Mammary epithelial cell (primary cell): ENCODE results near the gene EXOSC5.

Experiments used
- EZH2 ChIP-seq: IDR thresholded peaks from 2 replicates; pipeline ENCODE4 v1.6.1; 2012; ENCODE audit warnings: low read length, inconsistent platforms, borderline replicate concordance
- TF ChIP-seq, protein P1 (sequence below), 2 donors: IDR thresholded peaks in 1 of 2; conservative IDR thresholded peaks in 1 of 2; 2 replicates each; pipeline ENCODE4 v1.5.1; 2011 to 2012; ENCODE audit warnings: inconsistent platforms in 2 of 2, low read length in 2 of 2, mild to moderate bottlenecking in 2 of 2, control low read depth in 1 of 2, low read depth in 1 of 2; ENCODE audit not compliant: insufficient read depth in 1 of 2; ENCODE audit errors: extremely low read depth in 1 of 2

DNA sequence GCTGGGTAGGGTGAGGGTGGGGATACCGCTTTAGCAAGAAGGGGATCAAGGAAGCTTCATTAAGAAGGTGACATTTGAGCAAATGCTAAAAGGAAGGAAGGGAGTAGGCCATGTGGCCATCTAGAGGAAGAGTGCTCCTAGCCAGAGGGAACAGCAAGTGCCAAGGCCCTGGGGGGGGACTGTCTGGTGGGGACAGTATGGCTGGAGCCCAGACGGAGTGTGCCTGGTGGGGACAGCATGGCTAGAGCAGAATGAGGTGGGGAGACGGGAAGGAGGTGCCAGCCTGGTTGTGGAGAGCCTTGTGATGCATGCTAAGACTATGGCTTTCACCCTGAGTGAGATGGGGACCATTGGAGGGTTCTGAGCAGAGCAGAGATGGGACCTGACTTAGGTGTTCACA is 41.4 kb downstream of the EXOSC5 start:
- TF ChIP-seq, protein P1, sequence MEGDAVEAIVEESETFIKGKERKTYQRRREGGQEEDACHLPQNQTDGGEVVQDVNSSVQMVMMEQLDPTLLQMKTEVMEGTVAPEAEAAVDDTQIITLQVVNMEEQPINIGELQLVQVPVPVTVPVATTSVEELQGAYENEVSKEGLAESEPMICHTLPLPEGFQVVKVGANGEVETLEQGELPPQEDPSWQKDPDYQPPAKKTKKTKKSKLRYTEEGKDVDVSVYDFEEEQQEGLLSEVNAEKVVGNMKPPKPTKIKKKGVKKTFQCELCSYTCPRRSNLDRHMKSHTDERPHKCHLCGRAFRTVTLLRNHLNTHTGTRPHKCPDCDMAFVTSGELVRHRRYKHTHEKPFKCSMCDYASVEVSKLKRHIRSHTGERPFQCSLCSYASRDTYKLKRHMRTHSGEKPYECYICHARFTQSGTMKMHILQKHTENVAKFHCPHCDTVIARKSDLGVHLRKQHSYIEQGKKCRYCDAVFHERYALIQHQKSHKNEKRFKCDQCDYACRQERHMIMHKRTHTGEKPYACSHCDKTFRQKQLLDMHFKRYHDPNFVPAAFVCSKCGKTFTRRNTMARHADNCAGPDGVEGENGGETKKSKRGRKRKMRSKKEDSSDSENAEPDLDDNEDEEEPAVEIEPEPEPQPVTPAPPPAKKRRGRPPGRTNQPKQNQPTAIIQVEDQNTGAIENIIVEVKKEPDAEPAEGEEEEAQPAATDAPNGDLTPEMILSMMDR (conservative IDR thresholded peaks at IDR 0.05 in 1 of 2, IDR thresholded peaks at IDR 0.05 in 1 of 2; ENCODE audit: extremely low read depth in 1 of 2, insufficient read depth in 1 of 2, low read depth in 1 of 2, low read length in 2 of 2): no peak
- TF ChIP-seq EZH2: no peak
